TTC549 (cell line): Measurements from ENCODE around the gene FRZB.
"Not testable (repeated sequence)": the region's sequence is repeated elsewhere in the genome, so short reads cannot be mapped to it uniquely, and the experiment has no call there.

Experiments used
- FAIRE-seq: peaks from 2 replicates; lab custom pipeline; 2012; peaks lifted over from hg19 to GRCh38; lab: Jason Lieb, UNC

Gene FRZB

DNA sequence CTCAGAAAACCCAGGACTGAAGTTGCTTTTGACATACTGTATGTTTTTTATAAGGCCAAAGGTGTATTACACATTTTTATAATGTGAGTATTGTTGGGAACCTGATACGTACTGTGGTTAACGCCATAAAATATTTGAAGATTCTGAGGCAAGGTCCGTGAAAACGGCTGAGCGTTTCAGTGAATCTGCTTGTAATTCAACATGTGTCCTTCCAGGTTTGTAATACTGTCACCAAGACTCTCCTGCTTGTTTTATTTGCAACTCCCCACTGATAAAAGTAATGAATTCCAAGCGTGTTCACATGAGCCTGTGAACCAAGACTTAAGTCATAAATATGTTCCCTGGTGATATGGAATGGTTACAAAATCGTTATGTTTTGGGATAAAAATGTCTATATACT lies 23.9 kb upstream of the FRZB start:
- FAIRE-seq, result no peak

DNA sequence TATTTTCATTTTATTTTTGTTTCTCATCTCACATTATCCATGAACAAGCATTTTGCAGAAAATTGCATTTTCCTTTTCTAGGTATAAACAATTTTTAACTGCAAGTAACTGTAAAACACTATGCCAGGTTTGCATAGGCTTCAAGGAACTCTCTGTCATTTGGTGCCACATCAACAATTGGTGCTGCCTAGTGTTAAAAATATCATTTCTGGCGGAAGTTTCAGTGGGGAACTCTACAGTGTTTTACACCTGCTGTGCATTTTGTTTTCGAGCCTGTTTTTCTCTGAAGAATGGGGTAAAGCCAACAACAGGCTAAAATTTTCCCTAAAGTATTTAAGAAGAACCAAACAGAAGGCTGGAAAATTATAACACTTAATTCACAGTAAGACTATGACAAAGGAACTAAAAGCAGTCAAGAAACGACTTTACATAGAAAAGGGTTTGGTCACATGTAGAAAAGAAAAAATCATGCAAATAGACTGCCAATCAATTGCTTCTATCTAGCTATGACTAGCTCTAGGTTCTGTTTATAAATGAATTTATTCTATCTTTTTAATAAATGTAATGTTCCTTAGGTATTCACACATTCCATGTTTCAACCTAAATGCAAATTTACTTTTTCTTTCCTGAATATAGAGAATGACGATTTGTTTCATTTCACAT lies 21.4 kb upstream of the FRZB start:
- FAIRE-seq, result no peak

GRCh38 chr2:182887093-182887492 lies 20.7 kb upstream of the FRZB start:
- FAIRE-seq, result no peak

DNA sequence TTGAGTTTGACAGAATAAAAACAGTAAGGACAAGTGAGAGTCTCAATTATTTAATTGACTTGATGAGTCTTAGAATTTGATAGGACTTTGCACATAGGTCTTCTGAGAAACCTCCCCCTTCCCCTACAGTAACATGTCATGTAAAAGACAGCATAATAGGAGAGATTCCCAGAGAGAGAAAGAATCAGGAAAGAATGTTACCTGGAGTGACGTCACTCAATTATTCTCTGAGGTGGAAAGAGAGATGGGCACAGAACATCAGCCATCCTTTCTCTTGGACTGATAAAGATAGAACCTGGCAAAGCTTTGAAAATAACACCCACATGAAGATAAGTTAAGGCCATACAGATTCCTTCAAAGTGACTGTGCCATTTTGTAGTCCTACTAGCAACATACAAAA lies 19.3 kb upstream of the FRZB start:
- FAIRE-seq, result no peak

DNA sequence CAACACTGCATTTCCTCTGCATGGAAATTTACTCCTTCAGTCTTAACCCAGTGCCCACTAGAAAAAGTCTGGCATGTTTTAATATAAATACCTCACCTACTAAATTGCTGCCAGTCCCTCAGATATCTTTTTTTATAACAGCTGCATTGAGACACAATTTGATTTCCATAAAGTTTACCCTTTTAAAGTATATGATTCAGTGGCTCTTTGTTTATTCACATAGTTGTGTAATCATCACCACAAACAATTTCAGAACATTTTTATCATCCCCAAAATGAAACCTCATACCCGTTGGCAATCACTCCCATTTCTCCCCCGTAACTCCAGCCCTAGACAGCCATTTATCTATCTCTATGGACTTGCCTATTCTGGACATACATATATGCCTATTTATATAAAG lies 17.0 kb upstream of the FRZB start:
- no peak for FAIRE-seq

GRCh38 chr2:182880100-182880499 lies 13.7 kb upstream of the FRZB start:
- not testable (repeated sequence) for FAIRE-seq

DNA sequence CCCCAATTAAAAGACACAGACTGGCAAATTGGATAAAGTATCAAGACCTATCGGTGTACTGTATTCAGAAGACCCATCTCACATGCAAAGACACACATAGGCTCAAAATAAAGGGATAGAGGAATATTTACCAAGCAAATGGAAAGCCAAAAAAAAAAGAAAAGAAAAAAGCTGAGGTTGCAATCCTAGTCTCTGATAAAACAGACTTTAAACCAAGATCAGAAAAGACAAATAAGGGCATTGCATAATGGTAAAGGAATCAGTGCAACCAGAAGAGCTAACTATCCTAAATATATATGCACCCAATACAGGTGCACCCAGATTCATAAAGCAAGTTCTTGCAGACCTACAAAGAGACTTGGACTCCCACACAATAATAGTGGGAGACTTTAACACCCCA lies 10.2 kb upstream of the FRZB start:
- not testable (repeated sequence) for FAIRE-seq

DNA sequence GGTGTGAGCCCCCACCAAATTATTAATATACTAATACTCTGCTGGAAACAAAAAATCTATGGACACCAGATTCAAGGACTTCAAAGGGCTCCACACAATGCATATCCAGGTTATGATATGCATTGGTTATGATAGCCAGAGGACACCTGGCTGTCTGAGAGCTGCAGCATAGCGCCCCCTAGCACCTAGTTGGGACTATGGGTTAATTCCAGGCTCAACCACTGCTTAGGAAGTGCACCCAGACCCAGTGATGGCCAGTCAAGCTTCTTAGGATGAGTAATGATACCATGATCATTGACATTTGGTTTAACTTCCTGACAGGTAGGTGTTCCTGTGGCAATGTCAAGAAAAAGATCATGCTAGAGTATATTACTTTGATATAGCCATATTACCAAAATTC lies 3.8 kb upstream of the FRZB start:
- FAIRE-seq, result no peak

DNA sequence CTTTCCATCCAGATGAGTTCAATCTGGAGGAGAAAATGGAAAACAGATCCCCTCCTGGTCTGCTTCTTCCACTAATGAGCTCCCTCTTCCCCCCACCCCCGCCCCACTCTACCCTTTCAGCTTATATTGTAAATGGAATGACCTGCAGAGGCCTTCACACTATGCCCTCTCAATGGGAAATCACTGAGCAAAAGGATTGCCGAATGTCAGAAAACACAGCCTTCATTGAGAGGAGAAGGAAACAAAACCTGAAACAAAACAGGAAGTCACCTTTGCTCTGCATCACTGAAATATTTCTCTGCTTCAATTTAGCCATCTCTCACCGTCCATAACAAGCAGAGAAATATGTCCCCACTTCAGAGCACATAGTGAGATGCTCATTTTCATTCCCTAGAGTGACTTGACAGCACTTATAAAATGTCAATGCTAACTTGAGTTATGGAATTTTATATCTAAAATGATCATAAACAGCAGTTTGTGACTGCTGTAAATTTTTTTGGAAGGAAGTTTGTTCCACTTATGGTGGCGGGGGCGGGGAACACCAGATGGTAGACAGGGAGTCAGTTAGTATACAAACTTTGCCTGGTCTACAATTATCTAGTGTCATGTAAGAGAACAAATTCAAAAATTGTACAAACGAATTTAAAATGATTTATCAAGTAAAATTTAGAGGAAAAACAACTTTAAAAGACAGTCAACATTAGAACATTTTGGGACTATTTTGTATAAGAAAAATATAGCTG lies 1.8 kb upstream of the FRZB start:
- no peak for FAIRE-seq

GRCh38 chr2:182867426-182868053 lies 1.1 kb upstream of the FRZB start:
- no peak for FAIRE-seq

GRCh38 chr2:182866095-182866460 lies 359 bp downstream of the FRZB start:
- FAIRE-seq, result no peak

GRCh38 chr2:182864949-182865570 lies 1.4 kb downstream of the FRZB start:
- FAIRE-seq, result no peak

DNA sequence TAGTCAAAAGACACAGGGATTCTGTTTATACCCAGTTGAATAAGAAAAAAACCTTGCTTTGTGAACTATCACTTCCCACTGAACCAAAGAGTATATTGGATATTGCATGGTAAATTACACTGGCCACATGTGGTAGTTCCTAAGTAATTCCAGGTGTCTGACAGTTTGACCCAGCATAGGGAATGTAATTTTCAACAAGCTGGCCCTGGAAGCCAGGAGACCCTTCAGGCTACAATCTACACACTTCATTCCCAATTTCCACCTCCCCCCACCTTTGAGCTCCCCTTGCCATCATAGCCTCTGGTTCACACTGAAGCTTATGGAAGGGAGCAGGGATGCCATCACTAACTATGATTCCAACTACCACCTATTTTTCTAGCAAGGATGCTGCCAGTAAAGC lies 2.8 kb downstream of the FRZB start:
- no peak for FAIRE-seq

DNA sequence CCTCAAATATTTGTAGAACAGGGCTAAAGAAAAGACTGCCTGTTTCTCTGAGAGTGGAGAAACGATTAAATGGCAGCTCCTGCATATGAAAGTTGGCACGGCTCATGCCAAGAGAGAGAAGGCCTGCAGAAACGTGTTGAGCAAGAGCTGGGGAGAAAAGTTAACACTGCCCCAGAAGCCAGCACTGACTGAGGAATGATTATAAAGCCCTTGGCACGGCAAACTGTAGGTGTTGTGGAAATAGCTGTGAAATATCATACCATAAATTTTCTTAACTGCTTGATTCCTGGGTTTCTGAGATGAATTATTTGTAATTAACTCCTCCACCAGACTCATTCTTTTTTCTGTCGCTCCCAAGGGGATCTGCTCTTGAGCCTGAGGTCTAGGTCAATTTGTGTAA lies 4.3 kb downstream of the FRZB start:
- no peak for FAIRE-seq

DNA sequence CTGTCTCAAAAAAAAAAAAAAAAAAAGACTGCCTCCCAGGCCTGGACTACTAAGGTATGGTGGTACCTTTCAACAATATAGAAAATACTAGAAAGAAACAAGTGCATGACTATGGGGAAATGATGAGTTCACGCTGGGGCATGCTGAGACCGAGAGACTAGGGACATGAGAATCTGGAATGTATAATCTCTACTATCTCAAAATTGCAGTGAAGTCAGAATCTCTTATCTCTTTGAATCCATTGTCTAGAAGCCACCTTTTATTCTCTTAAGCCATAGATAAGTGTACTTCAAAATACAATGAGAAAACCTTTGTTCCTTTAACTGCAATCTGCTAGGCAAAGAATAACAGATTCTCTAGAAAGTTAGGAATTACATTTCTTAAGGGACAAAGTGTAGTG lies 5.6 kb downstream of the FRZB start:
- no peak for FAIRE-seq

DNA sequence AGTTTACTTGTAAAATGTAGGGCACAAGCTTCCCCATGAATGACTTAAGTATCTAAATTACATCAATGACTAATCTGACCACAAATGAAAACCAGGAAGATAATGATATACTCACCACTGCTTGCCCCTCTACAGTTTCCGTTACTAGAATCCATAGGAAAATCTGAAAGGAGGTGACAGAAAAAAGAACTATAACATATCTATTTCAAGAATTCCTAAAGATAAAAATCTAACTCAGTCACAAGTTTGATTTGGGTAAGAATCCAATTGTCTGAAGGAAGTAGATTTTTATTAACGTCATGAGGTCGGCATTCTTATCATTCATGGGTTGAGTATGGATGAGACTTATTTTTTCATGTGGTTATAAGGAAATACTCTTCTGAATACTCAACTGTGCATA lies 7.8 kb downstream of the FRZB start:
- no peak for FAIRE-seq

- no peak for FAIRE-seq
These were observed 11.1 kb downstream of the FRZB start for GRCh38 chr2:182855376-182855775.

- FAIRE-seq, result no peak
These were observed 11.9 kb downstream of the FRZB start for GRCh38 chr2:182854375-182855105.

- no peak for FAIRE-seq
These were observed 13.6 kb downstream of the FRZB start for GRCh38 chr2:182852801-182853200.

DNA sequence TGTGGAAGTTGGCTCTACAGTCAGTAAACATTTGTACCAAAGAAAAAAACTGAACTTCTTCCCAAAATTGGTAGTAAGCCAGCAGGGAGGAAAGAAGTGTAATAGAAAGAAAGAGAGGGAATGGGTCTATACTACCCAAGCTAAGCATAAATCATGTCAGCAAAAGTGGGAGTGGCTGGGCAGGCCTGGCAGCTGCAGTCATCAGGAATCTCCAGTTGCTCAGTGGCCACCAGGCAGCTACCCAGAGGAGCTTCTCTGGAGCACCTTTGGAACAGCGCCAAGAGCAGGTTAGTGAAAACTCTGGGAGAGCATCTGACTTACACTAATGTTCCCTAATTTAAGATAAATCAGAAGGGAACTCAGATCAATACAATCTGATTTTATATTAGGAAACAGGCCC lies 14.3 kb downstream of the FRZB start:
- no peak for FAIRE-seq

DNA sequence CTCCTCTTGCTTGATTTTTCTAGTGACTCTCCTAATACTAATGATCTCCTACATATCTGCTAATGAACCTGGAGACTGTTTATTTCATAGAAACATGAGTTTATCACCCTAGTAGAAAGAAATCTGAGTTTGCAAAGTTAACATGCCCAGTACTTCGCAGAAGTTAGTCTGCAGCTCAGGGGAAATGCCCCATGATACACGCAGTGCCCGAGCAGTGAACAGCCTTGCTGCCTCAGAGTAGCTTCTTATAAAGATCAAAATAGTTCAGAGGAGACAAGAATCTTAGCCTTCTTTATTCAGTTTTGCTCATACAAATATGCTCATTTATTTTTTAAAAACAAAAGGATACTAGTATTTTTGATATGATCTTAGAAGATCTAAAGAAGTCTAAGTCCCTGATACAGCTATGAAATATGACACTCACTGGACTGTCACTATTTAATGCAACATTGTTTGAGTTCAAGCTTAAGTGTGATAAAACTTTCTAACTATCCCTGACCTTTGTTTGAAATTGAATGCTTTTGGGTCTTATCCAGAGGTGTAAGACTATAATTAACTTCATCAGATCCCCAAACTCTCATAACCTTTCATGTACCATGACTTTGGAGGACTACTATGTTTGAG lies 20.5 kb downstream of the FRZB start:
- no peak for FAIRE-seq

DNA sequence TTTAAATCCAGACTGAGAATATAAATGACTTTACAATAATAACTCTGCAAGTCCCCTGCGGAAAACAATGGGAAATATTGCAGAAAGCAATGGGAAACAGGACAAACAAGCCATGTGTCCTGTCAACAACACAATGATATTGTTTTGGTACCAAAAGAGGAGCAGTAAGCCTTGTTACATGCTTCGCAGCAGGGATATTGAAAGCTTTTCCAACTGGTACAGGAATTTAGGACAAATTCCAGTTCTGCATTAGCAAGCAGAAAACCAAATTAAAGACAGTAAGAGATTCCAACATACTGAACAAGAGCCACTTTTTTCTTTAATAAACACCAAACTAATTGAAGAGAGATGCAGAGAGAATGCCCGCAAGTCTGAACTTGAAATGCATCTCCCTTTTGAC lies 30.0 kb downstream of the FRZB start:
- no peak for FAIRE-seq
